ENCODE data around the gene MEX3D.
"Not testable (repeated sequence)": the region's sequence is repeated elsewhere in the genome, so short reads cannot be mapped to it uniquely, and the experiment has no call there.

The MEX3D gene

DNA sequence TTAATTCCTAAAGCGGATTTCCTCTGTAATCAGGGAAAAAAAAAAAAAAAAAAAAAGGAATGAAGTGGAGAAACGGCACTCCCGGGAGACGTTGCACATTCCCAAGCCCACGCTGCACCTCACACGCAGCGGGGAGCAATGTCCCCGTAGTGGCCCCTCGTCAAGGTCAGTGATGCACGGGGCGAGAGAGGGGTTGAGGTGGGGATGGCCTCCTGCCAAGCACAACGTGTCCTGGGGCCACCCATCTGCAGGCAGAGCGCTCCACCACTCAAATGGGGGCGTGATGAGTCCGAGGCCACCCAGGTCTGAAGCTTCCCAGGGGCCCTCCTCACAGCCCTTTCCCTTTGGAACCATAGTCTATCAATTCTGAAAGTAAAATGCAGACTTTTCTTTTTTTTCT, 29.1 kb downstream of the MEX3D start:
- no peak for DNase-seq (ENCODE audit: low read depth in 2 of 2)

DNA sequence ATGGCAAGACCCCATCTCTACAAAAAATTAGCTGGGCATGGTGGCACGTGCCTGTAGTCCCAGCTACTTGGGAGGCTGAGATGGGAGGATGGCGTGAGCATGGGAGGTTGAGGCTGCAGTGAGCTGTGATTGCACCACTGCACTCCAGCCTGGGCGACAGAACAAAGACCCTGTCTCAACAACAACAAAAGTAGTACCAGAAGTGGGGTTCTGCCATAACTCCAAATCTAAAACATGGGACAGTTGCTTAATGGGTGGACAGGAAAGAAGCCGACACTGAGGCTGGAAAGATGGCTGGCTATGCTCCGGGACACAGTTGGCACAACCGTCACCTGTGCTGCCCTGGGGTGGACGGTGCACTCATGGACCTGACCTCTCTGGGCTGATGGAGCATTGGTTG, 32.4 kb downstream of the MEX3D start:
- DNase-seq (ENCODE audit: low read depth in 2 of 2), result not testable (repeated sequence)

- no peak for DNase-seq (ENCODE audit: low read depth in 2 of 2)
These were observed 33.2 kb downstream of the MEX3D start for GRCh38 chr19:1534972-1535371.

DNA sequence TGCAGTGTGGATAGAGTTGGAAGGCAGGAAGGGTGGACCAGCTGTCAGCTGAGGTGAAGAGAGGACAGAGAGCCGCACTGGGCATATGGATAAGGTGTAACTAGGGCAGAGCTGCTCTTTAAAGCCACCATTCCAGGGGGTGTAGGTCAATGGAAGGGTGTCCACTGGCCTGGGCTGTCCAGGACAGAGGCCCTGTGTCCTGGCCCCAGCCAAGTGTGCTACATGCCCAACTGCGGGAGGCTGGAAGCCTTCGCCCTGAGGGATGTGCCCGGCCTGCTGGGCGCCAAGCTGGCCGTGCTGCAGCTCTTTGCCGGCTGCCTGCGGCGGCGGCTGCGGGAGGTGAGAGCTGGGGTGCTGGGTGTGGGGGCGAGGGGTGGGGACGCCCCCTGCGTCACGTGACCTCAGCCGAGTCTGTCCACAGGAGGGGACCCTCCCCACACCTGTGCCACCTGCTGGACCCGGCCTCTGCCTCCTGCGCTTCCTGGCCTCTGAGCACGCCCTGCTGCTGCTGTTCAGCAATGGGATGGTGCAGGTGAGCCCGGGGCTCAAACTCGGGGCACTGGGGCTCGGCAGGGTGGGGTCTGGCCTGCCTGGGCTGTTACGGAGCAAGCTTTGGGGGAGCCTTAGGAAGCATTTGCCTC, 34.5 kb downstream of the MEX3D start:
- DNase-seq (ENCODE audit: low read depth in 2 of 2), result no peak

GRCh38 chr19:1532003-1532402, 36.1 kb downstream of the MEX3D start:
- DNase-seq (ENCODE audit: low read depth in 2 of 2), result no peak

DNA sequence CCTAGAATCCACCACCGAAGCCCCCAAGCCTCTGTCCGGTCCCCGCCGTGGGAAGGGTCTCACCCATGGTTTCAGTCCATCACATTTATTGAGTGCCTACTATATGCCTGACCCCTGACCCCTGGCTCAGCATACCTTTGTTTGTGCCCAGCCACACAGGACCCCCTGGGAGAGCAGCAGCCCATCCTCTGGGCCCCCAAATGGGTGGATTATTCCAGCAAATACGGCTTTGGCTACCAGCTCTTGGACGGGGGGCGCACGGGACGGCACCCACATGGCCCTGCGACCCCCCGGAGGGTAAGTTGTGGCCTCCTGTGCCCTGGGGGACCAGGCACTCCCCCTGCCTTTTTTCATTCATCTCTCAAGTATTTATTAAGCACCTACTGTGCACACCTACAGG, 36.5 kb downstream of the MEX3D start:
- no peak for DNase-seq (ENCODE audit: low read depth in 2 of 2)

- not testable (repeated sequence) for DNase-seq (ENCODE audit: low read depth in 2 of 2)
These were observed 37.3 kb downstream of the MEX3D start for GRCh38 chr19:1530856-1531255.

DNA sequence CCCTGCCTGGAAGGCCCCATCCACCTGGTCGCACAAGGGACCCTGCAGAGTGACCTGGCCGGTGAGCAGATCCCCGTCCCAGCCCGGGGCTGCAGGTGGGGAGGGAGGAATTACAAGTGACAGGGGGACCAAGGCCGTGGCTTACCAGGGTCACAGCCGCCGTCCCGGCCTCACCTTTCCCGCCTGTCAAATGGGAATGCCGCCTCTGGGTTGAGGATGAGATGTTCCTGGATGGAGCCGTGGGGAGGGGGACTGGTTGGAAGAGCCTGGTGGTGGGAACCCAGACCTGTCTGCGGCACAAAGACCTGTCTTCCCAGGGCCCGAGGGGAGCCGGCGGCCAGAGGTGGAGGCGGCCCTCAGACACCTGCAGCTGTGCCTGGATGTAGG, 38.7 kb downstream of the MEX3D start:
- DNase-seq (ENCODE audit: low read depth in 2 of 2), result no peak

DNA sequence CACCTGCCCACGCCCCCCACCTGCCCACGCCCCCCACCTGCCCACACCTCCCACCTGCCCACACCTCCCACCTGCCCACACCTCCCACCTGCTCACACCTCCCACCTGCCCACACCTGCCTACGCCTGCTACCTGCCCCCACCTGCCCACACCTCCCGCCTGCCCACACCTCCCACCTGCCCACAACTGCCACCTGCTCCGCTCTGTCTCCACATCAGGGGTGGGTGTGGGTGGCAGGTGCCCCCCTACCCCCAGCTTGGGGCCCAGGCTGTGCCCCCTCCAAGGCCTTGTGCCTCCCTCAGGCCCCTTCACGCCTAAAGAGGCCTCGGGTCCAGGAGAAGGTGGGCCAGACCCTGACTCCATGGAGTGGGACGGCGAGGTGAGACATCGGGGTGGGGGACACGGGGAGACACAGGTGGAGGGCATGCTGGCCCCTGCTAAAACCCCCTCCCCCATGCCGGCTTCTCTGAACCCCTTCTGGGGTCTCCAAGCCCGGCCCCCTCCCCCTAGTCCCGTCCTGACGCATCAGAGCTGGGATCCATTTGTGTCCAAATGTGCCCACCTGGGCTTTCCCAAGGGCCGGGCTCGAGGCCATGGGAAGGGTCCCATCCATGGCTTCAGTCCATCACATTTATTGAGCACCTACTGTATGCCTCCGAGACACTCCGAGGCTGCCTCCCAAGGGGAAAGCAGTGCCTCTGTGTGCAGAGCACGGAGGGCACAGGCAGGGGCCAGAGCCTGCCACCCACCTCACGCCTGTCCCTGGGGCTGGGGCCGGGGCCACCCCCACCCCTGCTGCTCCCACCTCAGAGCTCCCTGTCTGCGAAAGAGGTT, 39.3 kb downstream of the MEX3D start:
- no peak for DNase-seq (ENCODE audit: low read depth in 2 of 2)

GRCh38 chr19:1527650-1528309, 40.3 kb downstream of the MEX3D start:
- no peak for DNase-seq (ENCODE audit: low read depth in 2 of 2)

GRCh38 chr19:1526979-1527649, 41.0 kb downstream of the MEX3D start:
- no peak for DNase-seq (ENCODE audit: low read depth in 2 of 2)

- DNase-seq (ENCODE audit: low read depth in 2 of 2), result no peak
These were observed 41.9 kb downstream of the MEX3D start for GRCh38 chr19:1526066-1526778.

GRCh38 chr19:1525343-1525742, 42.8 kb downstream of the MEX3D start:
- DNase-seq (ENCODE audit: low read depth in 2 of 2), result no peak

GRCh38 chr19:1524972-1525325, 43.2 kb downstream of the MEX3D start:
- no peak for DNase-seq (ENCODE audit: low read depth in 2 of 2)

GRCh38 chr19:1524287-1524971, 43.7 kb downstream of the MEX3D start:
- DNase-seq (ENCODE audit: low read depth in 2 of 2), result no peak

- DNase-seq (ENCODE audit: low read depth in 2 of 2), result no peak
These were observed 44.5 kb downstream of the MEX3D start, which contains the start of gene PLK5 for GRCh38 chr19:1523412-1524286. PLK5 (plus strand) TSS chr19:1524077; CDS start chr19:1526997, 2,920 bp downstream.

- no peak for DNase-seq (ENCODE audit: low read depth in 2 of 2)
These were observed 45.3 kb downstream of the MEX3D start for GRCh38 chr19:1522838-1523237.

- no peak for DNase-seq (ENCODE audit: low read depth in 2 of 2)
These were observed 46.1 kb downstream of the MEX3D start for GRCh38 chr19:1522061-1522460.

DNA sequence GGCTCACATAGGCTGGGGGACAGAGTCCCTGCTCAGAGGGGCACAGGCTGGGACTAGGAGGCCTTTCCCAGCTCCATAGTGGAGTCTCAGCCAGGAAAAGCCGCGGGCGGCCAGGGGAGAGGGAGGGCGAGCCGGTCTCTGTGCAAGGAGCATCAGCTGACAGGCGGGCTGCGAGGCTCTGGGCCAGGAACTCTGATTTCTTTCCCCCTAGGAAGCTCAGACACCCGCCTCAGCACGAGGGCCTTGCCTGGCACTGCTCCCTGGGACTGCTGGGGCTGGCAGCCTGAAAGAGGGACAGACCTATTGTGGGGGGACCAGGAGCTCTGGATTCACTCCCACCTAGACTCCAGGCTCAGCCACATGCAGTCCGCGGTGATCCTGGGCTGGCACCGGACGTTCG, 46.5 kb downstream of the MEX3D start:
- no peak for DNase-seq (ENCODE audit: low read depth in 2 of 2)

GRCh38 chr19:1520203-1520780, 47.8 kb downstream of the MEX3D start:
- DNase-seq (ENCODE audit: low read depth in 2 of 2), result no peak

Measured in stimulated activated CD8-positive, alpha-beta memory T cell treated with anti-CD3 and anti-CD28 coated beads, Interleukin-15, amount 100 ng/mL, for 48 hours (primary cell).